ENCODE measurements around the gene SORT1.

- TF ChIP-seq FOXP2 (optimal IDR thresholded peaks at IDR 0.05; ENCODE audit: control extremely low read depth, extremely low read length, insufficient read depth): no peak
- TF ChIP-seq EZH2 (IDR thresholded peaks at IDR 0.05): no peak
These were observed 135.3 kb downstream of the SORT1 start for GRCh38 chr1:109262231-109263055.
